CD4-positive, alpha-beta memory T cell (primary cell): ENCODE data around the gene TRPV2. TPM values are rescaled to one million over a fixed set of nuclear protein-coding genes. Genes with fewer than 3 reads are reported as not detected.

Source experiments
- polyA plus RNA-seq, 2 donors: library from polyadenylated mRNA; unstranded; fragments of 300-500 nt; fragmentation: Illumina TruSeq; gene quantifications; one replicate each; pipeline ENCODE4 v1.2.3, GENCODE V29; 2021
- total RNA-seq, 2 experiments: library from RNA; stranded (reverse); gene quantifications; one replicate each; pipeline ENCODE4 v1.2.3, GENCODE V29; 2021

Gene TRPV2
- total and polyA plus RNA-seq, 4 experiments from 2014 or later = 95.0 to 127 (median 109) TPM

Other genes with a start within 250 kb of the TRPV2 start
- gene NCOR1, start 200.0 kb upstream of the TRPV2 start, total RNA-seq = 100 to 1,000 TPM; 156 to 169 TPM
- gene NCOR1, start 200.0 kb upstream of the TRPV2 start, polyA plus RNA-seq = 100 to 1,000 TPM in 1 of 2 donors, 10 to 100 TPM in 1; 26.4 to 168 TPM
- 10 to 100 TPM; 71.0 to 71.1 TPM for gene PIGL, start 198.4 kb upstream of the TRPV2 start, total RNA-seq
- 10 to 100 TPM in 1 of 2 donors, 1 to 10 TPM in 1; 8.1 to 17.0 TPM for gene PIGL, start 198.4 kb upstream of the TRPV2 start, polyA plus RNA-seq
- 1 to 10 TPM; 8.4 to 8.6 TPM for gene CENPV, start 62.1 kb upstream of the TRPV2 start, total RNA-seq
- gene CENPV, start 62.1 kb upstream of the TRPV2 start, polyA plus RNA-seq = 10 to 100 TPM; 11.3 to 18.1 TPM
- gene UBB, start 34.5 kb upstream of the TRPV2 start, total RNA-seq = 100 to 1,000 TPM; 523 to 560 TPM
- gene UBB, start 34.5 kb upstream of the TRPV2 start, polyA plus RNA-seq = 1,000 to 10,000 TPM; 1,629 to 1,970 TPM
- gene LRRC75A, start 76.6 kb downstream of the TRPV2 start, total RNA-seq = 1 to 10 TPM; 5.4 to 5.7 TPM
- gene LRRC75A, start 76.6 kb downstream of the TRPV2 start, polyA plus RNA-seq = 1 to 10 TPM in 1 of 2 donors, under 1 TPM in 1; 0.72 to 2.5 TPM
- 10 to 100 TPM; 16.7 to 17.9 TPM for gene ZNF287, start 153.6 kb downstream of the TRPV2 start, total RNA-seq
- 10 to 100 TPM; 14.1 to 18.2 TPM for gene ZNF287, start 153.6 kb downstream of the TRPV2 start, polyA plus RNA-seq
- 10 to 100 TPM; 11.5 to 12.0 TPM for gene ZNF624, start 238.3 kb downstream of the TRPV2 start, total RNA-seq
- gene ZNF624, start 238.3 kb downstream of the TRPV2 start, polyA plus RNA-seq = 1 to 10 TPM; 1.9 to 3.2 TPM